Activated T-cell treated with anti-CD3 and anti-CD28 coated beads, Interleukin-2, amount 50 U/mL, for 72 hours (primary cell): ENCODE data around the gene KCNK4. TPM values are rescaled to one million over a fixed set of nuclear protein-coding genes. Genes with fewer than 3 reads are reported as not detected.

ENCODE experiments used
- ATAC-seq, 2 donors: fragments of 150-1000 bp; cut with Tn5 transposase; replicated peaks in 1 of 2; 2 replicates each; pipeline ENCODE4 v1.10.0; 2021; ENCODE audit warnings: moderate library complexity in 2 of 2, mild to moderate bottlenecking in 1 of 2
- DNase-seq, 2 donors: peaks; one replicate each; pipeline ENCODE4 v3.0.0; 2021 to 2022; ENCODE audit warnings: mixed read lengths in 1 of 2
- H3K27ac Mint-ChIP-seq: one replicate; pipeline ENCODE4 v1.8.0; 2022; ENCODE audit warnings: mild to moderate bottlenecking, moderate library complexity, mixed read lengths
- H3K27me3 Mint-ChIP-seq: one replicate; pipeline ENCODE4 v1.8.0; 2022; ENCODE audit warnings: low read depth, mixed read lengths
- H3K36me3 Mint-ChIP-seq, 2 donors: one replicate each; pipeline ENCODE4 v1.8.0; 2022; ENCODE audit warnings: mixed read lengths in 2 of 2, mild to moderate bottlenecking in 1 of 2; ENCODE audit not compliant: insufficient read depth in 2 of 2
- H3K4me1 Mint-ChIP-seq: one replicate; pipeline ENCODE4 v1.8.0; 2022; ENCODE audit warnings: low read depth, mixed read lengths
- H3K4me3 Mint-ChIP-seq, 2 donors: one replicate each; pipeline ENCODE4 v1.8.0; 2022; ENCODE audit warnings: mild to moderate bottlenecking in 2 of 2, mixed read lengths in 2 of 2, moderate library complexity in 2 of 2
- H3K9me3 Mint-ChIP-seq, 2 donors: one replicate each; pipeline ENCODE4 v1.8.0; 2022; ENCODE audit warnings: mixed read lengths in 2 of 2
- total RNA-seq, 2 donors: library from RNA; stranded (reverse); gene quantifications; one replicate each; pipeline ENCODE4 v1.2.3, GENCODE V29; 2022

The KCNK4 gene
- total RNA-seq, 2 donors from 2014 or later = 0.35 TPM; not detected in 1

DNA sequence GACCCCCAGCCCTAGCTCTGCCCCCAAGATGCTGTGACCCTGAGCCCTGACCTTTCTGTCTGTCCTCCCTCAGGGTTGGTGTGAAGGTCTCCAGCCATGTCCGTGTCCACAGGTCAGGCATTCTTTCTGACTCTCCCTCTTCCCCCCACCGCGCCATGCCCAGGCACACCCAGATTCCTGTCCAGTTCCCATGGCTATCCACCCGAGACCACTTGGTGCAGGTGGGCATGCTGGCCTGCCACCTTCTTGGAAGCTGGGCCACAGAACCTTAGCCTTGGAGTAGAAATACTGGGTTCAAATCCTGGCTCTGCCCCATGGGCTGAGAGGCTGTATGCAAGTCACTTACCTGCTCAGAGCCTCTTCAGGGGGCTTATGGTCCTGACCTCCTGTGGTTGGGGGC lies 42.1 kb upstream of the KCNK4 start:
- H3K27ac Mint-ChIP-seq = no peak overlapping the region
- H3K9me3 Mint-ChIP-seq = no peaks in the 10 kb centered on the region
- peaks cover 34% of the 10 kb centered on the region for H3K4me1 Mint-ChIP-seq
- DNase-seq (no peak), ATAC-seq (no peak)
- H3K36me3 Mint-ChIP-seq = no peaks in the 10 kb centered on the region
- H3K27me3 Mint-ChIP-seq = no peaks in the 10 kb centered on the region
- peak overlapping the region in 1 of 2 donors; percentile 39 for H3K4me3 Mint-ChIP-seq

DNA sequence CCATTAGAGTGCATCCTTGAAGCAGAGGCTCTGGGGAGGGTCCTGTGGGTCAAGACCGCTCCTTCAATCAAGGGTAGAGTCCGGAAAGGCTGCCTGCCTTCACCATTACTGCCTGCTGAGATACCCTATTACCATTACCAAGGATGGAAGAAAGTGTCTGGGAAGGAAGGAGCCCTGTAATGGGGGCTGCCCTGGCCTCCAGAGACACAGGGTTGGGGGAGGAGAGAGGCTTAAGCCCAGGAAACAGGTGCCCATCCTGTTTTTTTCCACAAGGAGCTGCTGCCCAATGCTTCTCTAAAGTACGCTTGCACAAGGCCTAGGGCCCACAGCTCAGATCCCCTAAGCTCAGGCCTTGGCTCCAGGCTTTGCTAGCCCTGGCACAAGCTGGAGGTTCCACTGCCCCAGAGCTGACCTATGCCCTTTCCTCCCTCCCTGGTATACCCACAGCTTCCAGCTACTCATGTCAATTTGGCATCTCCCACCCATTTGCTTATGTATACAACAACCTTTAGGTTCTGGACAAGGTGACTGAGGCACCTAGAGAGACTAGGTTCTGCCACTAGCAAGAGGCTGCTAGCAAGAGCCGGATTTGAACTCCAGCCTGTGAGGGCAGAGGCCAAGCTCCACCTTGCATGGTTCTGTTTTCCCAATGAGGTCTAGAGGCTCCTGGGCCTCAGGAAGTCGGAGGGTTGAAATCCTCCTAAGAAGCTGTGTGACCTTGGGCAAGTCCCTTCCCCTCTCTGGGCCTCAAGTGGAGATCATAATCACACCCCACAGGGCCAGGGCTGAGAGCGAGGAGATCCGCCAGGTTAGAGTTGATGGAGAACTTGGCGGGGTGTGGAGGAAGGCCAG lies 41.3 kb upstream of the KCNK4 start:
- no peak for ATAC-seq
- H3K4me3 Mint-ChIP-seq = peak overlapping the region; percentile 62 to 87
- no peaks in the 10 kb centered on the region for H3K36me3 Mint-ChIP-seq
- peaks cover 32% of the 10 kb centered on the region for H3K4me1 Mint-ChIP-seq
- no peaks in the 10 kb centered on the region for H3K9me3 Mint-ChIP-seq
- no peak for DNase-seq
- H3K27me3 Mint-ChIP-seq = no peaks in the 10 kb centered on the region
- H3K27ac Mint-ChIP-seq = no peak overlapping the region

DNA sequence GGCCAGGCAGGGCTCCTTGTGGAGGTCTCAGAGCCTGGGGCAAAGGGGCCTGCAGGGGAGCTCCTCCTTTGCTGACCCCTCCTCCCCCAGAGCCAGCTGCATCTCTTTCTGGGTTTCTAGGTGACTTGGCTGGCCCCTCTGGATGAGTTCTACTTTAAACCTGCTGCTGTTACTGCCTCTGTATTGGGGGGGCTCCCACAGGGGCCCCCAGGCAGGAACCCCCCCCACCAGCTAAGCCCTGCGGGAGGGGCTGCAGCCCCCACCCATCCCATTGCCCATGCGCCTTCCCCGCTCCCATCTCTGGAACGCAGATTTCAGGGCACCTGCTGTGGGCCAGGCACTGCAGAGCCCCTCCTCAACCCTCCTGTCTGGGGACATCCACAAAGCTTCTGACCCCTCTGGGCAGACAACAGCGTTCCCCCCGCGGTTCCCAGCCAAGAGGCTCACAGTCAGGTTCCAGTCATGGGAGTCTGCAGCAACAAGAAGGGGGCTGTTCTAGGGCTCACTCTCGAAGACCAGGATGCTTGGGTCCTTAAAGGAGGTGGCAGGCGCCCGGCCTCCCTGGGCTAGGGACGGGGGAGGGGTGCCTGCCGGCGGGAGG lies 40.6 kb upstream of the KCNK4 start:
- ATAC-seq (peak in 1 of 2 donors; percentile 1), DNase-seq (no peak)
- Mint-ChIP-seq H3K4me3 (peak overlapping the region; percentile 81 to 87), H3K27me3 (no peaks in the 10 kb centered on the region), H3K9me3 (no peaks in the 10 kb centered on the region), H3K4me1 (peaks cover 32% of the 10 kb centered on the region), H3K27ac (no peak overlapping the region), H3K36me3 (no peaks in the 10 kb centered on the region)

DNA sequence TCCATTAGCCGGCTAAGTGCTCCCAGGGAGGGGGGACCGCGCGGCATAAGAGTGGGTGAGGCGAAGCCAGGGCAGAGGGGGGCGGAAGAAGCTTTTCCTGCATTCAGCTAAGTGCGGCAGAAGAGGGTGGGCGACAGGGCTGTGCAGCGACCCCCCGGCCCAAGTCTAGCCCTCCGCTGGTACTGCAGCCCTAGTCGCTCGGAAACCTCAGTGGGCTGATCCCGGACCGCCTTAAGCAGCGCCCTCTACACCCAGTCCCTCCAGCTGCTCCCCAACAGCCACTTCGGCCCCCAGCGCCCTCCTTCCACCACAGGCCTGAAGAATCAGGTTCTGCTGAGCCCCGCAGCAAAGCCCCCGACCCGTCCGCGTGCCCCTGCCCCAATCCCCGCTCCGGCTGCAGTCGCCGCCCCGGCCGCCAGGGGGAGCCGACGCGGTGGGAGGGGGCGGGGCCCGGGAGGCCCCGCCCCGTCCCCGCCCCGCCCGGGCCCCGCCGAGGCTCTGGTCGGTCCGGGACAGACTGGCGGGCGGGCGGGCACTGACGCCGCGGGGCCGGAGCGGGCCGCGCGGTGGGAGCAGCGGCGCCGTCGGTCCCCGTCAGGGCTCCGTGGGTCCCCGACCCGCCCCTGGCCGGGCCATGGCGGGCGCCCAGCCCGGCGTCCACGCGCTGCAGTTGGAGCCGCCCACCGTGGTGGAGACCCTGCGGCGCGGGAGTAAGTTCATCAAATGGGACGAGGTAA lies 39.9 kb upstream of the KCNK4 start, which contains the start of gene PLCB3:
Gene PLCB3, plus strand, starts transcription at position 515 of the 737 bp plus-strand sequence. Its CDS starts 120 bp downstream, at position 635.
- Mint-ChIP-seq H3K27me3 (no peaks in the 10 kb centered on the region), H3K9me3 (no peaks in the 10 kb centered on the region), H3K4me1 (peaks cover 32% of the 10 kb centered on the region), H3K4me3 (peak within 1 kb of the TSS; percentile 95), H3K27ac (peak within 1 kb of the TSS; percentile 80), H3K36me3 (no peaks in the 10 kb centered on the region)
- DNase-seq = peak; percentile 61 to 77
- ATAC-seq = peak; percentile 71 to 72

DNA sequence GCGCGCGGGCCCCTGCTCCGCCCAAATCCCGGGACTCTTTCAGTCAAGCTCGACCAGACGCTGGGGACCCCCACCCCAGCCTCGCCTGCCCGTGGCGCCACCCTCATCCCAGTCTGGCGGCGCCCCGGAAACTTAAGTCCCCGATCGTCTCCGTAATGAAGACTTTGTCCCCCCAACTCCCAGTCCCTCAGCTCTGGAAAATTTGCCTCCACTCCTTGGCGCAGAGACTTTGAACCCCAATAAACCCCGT lies 39.4 kb upstream of the KCNK4 start:
- Mint-ChIP-seq H3K27ac (peak overlapping the region; percentile 80), H3K4me1 (peaks cover 32% of the 10 kb centered on the region), H3K9me3 (no peaks in the 10 kb centered on the region), H3K4me3 (peak overlapping the region; percentile 95), H3K36me3 (no peaks in the 10 kb centered on the region), H3K27me3 (no peaks in the 10 kb centered on the region)
- ATAC-seq (no peak), DNase-seq (no peak)

DNA sequence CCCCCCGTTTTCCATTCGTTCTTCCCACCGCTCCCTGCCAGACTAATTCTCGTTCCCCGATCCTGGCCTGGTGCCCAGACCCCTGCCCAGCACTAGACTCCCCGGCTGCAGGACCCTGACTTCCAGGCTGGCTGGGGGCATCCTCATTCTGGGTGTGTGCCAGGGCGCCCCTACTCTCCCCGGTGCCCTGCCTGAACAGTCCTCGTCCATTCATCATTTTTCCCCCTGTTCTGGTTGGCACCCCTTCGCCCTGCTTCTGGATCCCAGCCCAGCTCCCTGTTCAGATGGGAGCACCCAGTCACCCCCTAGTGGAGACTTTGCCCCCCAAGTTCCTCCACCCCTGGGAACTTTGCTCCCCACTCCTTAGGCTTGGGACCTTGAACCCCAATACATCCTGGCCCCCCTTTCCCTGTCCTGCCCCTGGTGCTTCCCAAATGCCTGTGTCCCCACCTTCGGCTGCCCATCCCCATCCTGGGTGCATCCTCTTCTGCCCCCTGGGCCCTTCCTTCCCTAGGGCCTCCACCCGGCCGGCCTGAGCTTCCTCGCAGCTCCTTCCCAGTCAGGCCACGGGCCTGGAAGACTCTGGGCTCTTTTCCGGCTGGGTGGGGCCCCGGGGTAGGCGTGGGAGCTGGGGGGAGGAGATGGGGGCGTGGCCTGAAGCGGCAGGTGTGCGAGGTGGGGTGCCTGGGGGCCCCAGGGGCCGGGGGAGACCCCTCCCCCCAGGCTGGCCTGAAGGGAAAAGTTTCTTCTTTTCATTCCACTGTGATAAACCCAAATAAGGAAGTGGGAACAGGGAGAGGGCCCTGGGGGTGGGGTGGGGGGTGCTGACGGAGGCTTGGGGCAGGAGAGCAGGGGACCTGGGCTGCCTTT lies 38.9 kb upstream of the KCNK4 start:
- Mint-ChIP-seq H3K27me3 (no peaks in the 10 kb centered on the region), H3K27ac (peak overlapping the region; percentile 80), H3K9me3 (no peaks in the 10 kb centered on the region), H3K4me1 (peaks cover 32% of the 10 kb centered on the region), H3K36me3 (no peaks in the 10 kb centered on the region), H3K4me3 (peak overlapping the region; percentile 95)
- DNase-seq (peak in 1 of 2 donors; percentile 22), ATAC-seq (no peak)

DNA sequence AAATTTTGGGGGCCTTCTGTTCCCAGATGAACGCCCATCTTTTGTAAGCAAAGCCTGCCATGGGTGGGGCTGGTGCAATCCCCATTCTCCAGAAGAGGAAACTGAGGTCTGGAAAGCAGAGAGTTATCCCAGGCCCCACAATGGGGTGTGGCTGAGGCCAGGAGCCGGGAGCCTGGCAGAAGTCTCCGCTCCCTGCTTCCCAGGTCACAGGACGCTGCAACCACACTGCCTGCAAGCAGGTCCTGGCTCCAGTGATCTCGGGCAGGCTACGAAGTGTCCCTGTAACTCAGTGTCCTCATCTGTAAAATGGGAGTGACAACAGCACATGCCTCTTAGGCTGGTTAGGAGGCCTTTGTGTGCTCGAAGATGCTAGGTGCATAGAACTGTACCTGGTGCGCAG lies 38.1 kb upstream of the KCNK4 start:
- Mint-ChIP-seq H3K9me3 (no peaks in the 10 kb centered on the region), H3K27ac (no peak overlapping the region), H3K27me3 (no peaks in the 10 kb centered on the region), H3K4me1 (peaks cover 27% of the 10 kb centered on the region), H3K4me3 (peak overlapping the region in 1 of 2 donors; percentile 95), H3K36me3 (peaks cover 0 to 1% of the 10 kb centered on the region in 2 donors)
- no peak for DNase-seq
- no peak for ATAC-seq

DNA sequence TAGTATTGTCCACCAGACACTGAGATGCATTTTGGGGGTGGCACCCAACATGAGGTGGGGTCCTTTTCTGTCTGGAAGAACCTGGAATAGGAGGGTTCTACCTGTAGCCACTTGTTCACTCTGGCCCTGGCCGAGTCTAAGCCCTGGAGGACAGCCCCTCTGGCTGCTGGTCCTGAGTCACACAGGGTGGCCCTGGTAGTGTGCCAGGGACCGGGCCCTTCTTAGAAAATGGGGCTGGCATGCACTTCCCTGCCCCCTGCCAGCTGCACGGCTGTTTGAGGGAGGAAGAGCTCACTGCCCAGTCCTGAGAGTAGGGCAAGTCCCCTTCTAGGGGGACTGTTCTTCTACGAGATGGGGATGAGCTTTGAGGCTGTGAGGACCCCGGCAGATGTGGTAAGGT lies 37.6 kb upstream of the KCNK4 start:
- Mint-ChIP-seq H3K27ac (no peak overlapping the region), H3K4me3 (no peak overlapping the region), H3K9me3 (no peaks in the 10 kb centered on the region), H3K4me1 (peaks cover 25% of the 10 kb centered on the region), H3K36me3 (peaks cover 0 to 1% of the 10 kb centered on the region in 2 donors), H3K27me3 (no peaks in the 10 kb centered on the region)
- ATAC-seq (no peak), DNase-seq (no peak)

DNA sequence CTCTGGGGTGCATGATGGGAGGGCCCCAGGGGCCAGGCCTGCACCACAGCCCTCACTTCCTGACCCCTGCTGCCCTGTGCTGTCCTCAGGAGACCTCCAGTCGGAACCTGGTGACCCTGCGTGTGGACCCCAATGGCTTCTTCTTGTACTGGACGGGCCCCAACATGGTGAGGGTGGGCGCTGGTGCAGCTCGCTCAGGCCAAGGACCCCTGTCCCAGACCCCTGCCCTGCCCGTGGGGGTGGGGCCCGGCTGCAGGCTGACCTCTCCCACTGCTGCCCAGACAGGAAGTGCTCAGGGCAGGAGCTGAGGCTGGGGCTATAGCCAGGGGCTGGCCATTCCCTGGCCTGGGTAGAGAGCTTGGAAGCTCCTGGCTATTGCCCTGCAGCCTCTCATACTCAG lies 36.8 kb upstream of the KCNK4 start:
- Mint-ChIP-seq H3K27me3 (no peaks in the 10 kb centered on the region), H3K4me1 (peaks cover 26% of the 10 kb centered on the region), H3K4me3 (no peak overlapping the region), H3K36me3 (peaks cover 0 to 1% of the 10 kb centered on the region in 2 donors), H3K9me3 (no peaks in the 10 kb centered on the region), H3K27ac (no peak overlapping the region)
- ATAC-seq (no peak), DNase-seq (no peak)

DNA sequence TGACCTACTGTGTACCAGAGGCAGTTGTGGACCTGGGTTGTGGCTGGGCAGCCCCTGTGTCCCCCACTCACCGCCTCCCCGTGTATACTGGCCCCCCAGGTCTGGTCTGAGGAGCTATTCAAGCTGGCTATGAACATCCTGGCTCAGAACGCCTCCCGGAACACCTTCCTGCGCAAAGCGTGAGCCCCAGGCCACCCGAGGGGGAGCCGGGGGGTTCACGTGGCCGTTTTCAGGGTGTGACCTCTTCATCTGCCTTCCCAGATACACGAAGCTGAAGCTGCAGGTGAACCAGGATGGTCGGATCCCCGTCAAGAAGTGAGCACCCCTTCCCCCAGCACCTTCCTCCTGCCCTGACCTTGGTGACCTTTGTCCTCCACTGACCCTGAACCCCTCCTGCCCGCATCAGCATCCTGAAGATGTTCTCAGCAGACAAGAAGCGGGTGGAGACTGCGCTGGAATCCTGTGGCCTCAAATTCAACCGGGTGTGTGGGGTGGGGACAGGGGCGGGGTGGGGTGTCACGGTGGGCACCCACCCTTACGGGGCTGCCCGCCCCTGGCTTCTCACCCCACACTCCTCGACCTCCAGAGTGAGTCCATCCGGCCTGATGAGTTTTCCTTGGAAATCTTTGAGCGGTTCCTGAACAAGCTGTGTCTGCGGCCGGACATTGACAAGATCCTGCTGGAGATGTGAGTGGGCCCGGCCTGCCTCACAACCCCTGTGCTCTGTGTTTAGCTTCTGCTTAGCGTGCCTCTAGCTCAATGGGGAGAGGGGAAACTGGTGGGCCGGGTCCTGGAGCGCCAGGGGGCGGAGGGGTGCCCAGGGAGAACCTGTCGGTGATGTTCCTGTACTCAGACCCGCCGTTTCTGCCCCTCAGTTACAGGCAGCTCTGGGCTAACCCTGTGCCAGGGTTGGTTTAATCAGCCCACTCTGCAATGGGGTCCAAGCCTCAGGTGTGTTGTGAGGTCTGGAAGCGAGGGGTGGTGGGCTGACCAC lies 35.7 kb upstream of the KCNK4 start:
- Mint-ChIP-seq H3K4me1 (peaks cover 26% of the 10 kb centered on the region), H3K27ac (no peak overlapping the region)

DNA sequence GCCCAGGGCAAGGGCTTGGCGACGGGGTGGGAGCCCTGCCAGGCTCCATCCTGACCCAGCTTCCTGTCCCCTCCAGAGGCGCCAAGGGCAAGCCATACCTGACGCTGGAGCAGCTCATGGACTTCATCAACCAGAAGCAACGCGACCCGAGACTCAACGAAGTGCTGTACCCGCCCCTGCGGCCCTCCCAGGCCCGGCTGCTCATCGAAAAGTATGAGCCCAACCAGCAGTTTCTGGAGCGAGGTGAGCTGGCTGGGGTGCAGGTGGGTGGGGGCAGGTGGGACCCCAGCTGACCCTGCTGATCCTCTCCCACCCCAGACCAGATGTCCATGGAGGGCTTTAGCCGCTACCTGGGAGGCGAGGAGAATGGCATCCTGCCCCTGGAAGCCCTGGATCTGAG lies 34.8 kb upstream of the KCNK4 start:
- no peaks in the 10 kb centered on the region for H3K27me3 Mint-ChIP-seq
- H3K27ac Mint-ChIP-seq = no peak overlapping the region
- H3K9me3 Mint-ChIP-seq = no peaks in the 10 kb centered on the region
- H3K4me3 Mint-ChIP-seq = no peak overlapping the region
- no peak for ATAC-seq
- no peak for DNase-seq
- peaks cover 21% of the 10 kb centered on the region for H3K4me1 Mint-ChIP-seq
- peaks cover 2 to 3% of the 10 kb centered on the region in 2 donors for H3K36me3 Mint-ChIP-seq

More for the DNA sequence above, 35.7 kb upstream of the KCNK4 start:
- Mint-ChIP-seq H3K9me3 (no peaks in the 10 kb centered on the region), H3K36me3 (peaks cover 2 to 3% of the 10 kb centered on the region in 2 donors), H3K27me3 (no peaks in the 10 kb centered on the region), H3K4me3 (no peak overlapping the region)
- DNase-seq (no peak), ATAC-seq (no peak)

DNA sequence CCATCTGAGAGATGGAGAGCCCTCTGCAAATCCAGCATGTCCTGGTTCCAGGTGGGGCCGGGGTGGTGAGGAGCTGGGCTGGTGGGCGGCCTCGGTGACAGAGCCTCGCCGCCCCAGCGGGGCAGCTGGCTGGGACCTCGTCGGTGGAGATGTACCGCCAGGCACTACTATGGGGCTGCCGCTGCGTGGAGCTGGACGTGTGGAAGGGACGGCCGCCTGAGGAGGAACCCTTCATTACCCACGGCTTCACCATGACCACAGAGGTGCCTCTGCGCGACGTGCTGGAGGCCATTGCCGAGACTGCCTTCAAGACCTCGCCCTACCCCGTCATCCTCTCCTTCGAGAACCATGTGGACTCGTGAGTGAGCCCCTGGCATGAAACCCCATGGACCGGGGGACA lies 32.7 kb upstream of the KCNK4 start:
- H3K4me3 Mint-ChIP-seq = no peak overlapping the region
- no peak overlapping the region for H3K27ac Mint-ChIP-seq
- H3K4me1 Mint-ChIP-seq = peaks cover 12% of the 10 kb centered on the region
- no peaks in the 10 kb centered on the region for H3K9me3 Mint-ChIP-seq
- no peaks in the 10 kb centered on the region for H3K27me3 Mint-ChIP-seq
- H3K36me3 Mint-ChIP-seq = peaks cover 2 to 3% of the 10 kb centered on the region in 2 donors
- ATAC-seq = no peak
- no peak for DNase-seq
